AG10803 (cell line): ENCODE data around the gene DCAF8L2.
"Not testable (repeated sequence)": the region's sequence is repeated elsewhere in the genome, so short reads cannot be mapped to it uniquely, and the experiment has no call there.

Source experiments
- DNase-seq: peaks from one replicate; pipeline ENCODE4 v3.0.0; 2010; ENCODE audit warnings: low read depth
- H3K4me3 ChIP-seq: 2 replicates; pipeline ENCODE4 v1.5.1; 2011; ENCODE audit warnings: mild to moderate bottlenecking, low read length, control low read depth
- CTCF ChIP-seq: conservative IDR thresholded peaks from 2 replicates; pipeline ENCODE4 v1.5.1; 2011; ENCODE audit warnings: mild to moderate bottlenecking, low read length, control low read depth, inconsistent platforms

DCAF8L2 gene

GRCh38 chrX:27671234-27671633 is 81.1 kb downstream of the DCAF8L2 start:
- TF ChIP-seq CTCF, result no peak
- H3K4me3 ChIP-seq, result no peak overlapping the region
- no peak for DNase-seq

GRCh38 chrX:27674491-27674890 is 84.3 kb downstream of the DCAF8L2 start:
- no peak overlapping the region for H3K4me3 ChIP-seq
- TF ChIP-seq CTCF, result no peak
- DNase-seq, result no peak

- no peak overlapping the region for H3K4me3 ChIP-seq
- no peak for TF ChIP-seq CTCF
- DNase-seq, result peak; percentile 4
Observed at GRCh38 chrX:27675493-27675892, 85.3 kb downstream of the DCAF8L2 start.

- no peak overlapping the region for H3K4me3 ChIP-seq
- no peak for TF ChIP-seq CTCF
- no peak for DNase-seq
Observed at GRCh38 chrX:27679281-27679680, 89.1 kb downstream of the DCAF8L2 start.

- DNase-seq, result no peak
- no peak for TF ChIP-seq CTCF
- no peak overlapping the region for H3K4me3 ChIP-seq
Observed at GRCh38 chrX:27680726-27681125, 90.6 kb downstream of the DCAF8L2 start.

- not testable (repeated sequence) for H3K4me3 ChIP-seq, DNase-seq
- peak; percentile 23; the same call in 1 of the 2 replicates for TF ChIP-seq CTCF
Observed at GRCh38 chrX:27683566-27684208, 93.5 kb downstream of the DCAF8L2 start.

- TF ChIP-seq CTCF, result no peak
- DNase-seq, result no peak
- H3K4me3 ChIP-seq, result no peak overlapping the region
Observed at GRCh38 chrX:27694667-27695066, 104.5 kb downstream of the DCAF8L2 start.
